GM12865 (cell line): ENCODE measurements around the gene UBAP2L.

ENCODE experiments used
- DNase-seq: peaks from one replicate; pipeline ENCODE4 v3.0.0; 2010; ENCODE audit warnings: low read depth
- H3K4me3 ChIP-seq: 2 replicates; pipeline ENCODE4 v1.5.1; 2011; ENCODE audit warnings: mild to moderate bottlenecking, low read depth, low read length, control low read depth
- CTCF ChIP-seq: IDR thresholded peaks from 2 replicates; pipeline ENCODE4 v1.5.1; 2011; ENCODE audit warnings: low read length, control low read depth, low read depth, inconsistent platforms; ENCODE audit not compliant: insufficient read depth; ENCODE audit errors: missing control alignments

UBAP2L gene

GRCh38 chr1:154218545-154218944, 2.2 kb upstream of the UBAP2L start:
- TF ChIP-seq CTCF = no peak
- H3K4me3 ChIP-seq = peak overlapping the region; percentile 85
- no peak for DNase-seq

GRCh38 chr1:154219541-154219940, 1.2 kb upstream of the UBAP2L start:
- H3K4me3 ChIP-seq = peak overlapping the region; percentile 85
- no peak for TF ChIP-seq CTCF
- DNase-seq = peak; percentile 34

GRCh38 chr1:154220970-154221277, 169 bp downstream of the UBAP2L start:
- no peak for DNase-seq
- H3K4me3 ChIP-seq = peak overlapping the region; percentile 86
- no peak for TF ChIP-seq CTCF

- TF ChIP-seq CTCF = no peak
- peak overlapping the region; percentile 86 for H3K4me3 ChIP-seq
- peak; percentile 77 for DNase-seq
Observed at GRCh38 chr1:154221278-154222001, 685 bp downstream of the UBAP2L start.

GRCh38 chr1:154222518-154222917, 1.8 kb downstream of the UBAP2L start:
- DNase-seq = no peak
- TF ChIP-seq CTCF = no peak
- H3K4me3 ChIP-seq = peak overlapping the region; percentile 86

- no peak for DNase-seq
- peak overlapping the region; percentile 86 for H3K4me3 ChIP-seq
- no peak for TF ChIP-seq CTCF
Observed at GRCh38 chr1:154222918-154223317, 2.2 kb downstream of the UBAP2L start.

GRCh38 chr1:154223621-154224020, 2.9 kb downstream of the UBAP2L start:
- TF ChIP-seq CTCF = no peak
- H3K4me3 ChIP-seq = no peak overlapping the region
- DNase-seq = no peak
